GM12874 (cell line): ENCODE results near the gene CD1E.

Experiments
- CTCF ChIP-seq: IDR thresholded peaks from 2 replicates; pipeline ENCODE4 v1.5.1; 2011; ENCODE audit warnings: low read depth, mild to moderate bottlenecking, control low read depth, low read length, moderate library complexity; ENCODE audit not compliant: insufficient read depth

CD1E gene

GRCh38 chr1:158371188-158371953, 17.7 kb downstream of the CD1E start:
- no peak for TF ChIP-seq CTCF

GRCh38 chr1:158374860-158375259, 21.2 kb downstream of the CD1E start:
- no peak for TF ChIP-seq CTCF

GRCh38 chr1:158390331-158390730, 36.6 kb downstream of the CD1E start:
- TF ChIP-seq CTCF: no peak

- TF ChIP-seq CTCF: no peak
Measured at GRCh38 chr1:158391099-158391498, 37.4 kb downstream of the CD1E start.

GRCh38 chr1:158393476-158393875, 39.8 kb downstream of the CD1E start:
- TF ChIP-seq CTCF: no peak

GRCh38 chr1:158396646-158397045, 43.0 kb downstream of the CD1E start:
- TF ChIP-seq CTCF: no peak

- no peak for TF ChIP-seq CTCF
Measured at GRCh38 chr1:158398818-158399514, 45.3 kb downstream of the CD1E start, which contains the start of gene OR10T2. TSS of gene OR10T2 (minus strand) at chr1:158399466. CDS start at chr1:158399466, 0 bp downstream.
